ENCODE results near the gene PPP3CB.

The PPP3CB gene

GRCh38 chr10:73495884-73496674 lies at the start of gene PPP3CB:
Gene PPP3CB (minus strand): TSS chr10:73496024. CDS start chr10:73495889, 135 bp downstream.
- DNase-seq (ENCODE audit: insufficient read length, low spot score): peak; percentile 72
- peak; percentile 93 for FAIRE-seq

GRCh38 chr10:73545357-73545756 lies 49.5 kb upstream of the PPP3CB start:
- no peak for DNase-seq (ENCODE audit: insufficient read length, low spot score)
- no peak for FAIRE-seq

DNA sequence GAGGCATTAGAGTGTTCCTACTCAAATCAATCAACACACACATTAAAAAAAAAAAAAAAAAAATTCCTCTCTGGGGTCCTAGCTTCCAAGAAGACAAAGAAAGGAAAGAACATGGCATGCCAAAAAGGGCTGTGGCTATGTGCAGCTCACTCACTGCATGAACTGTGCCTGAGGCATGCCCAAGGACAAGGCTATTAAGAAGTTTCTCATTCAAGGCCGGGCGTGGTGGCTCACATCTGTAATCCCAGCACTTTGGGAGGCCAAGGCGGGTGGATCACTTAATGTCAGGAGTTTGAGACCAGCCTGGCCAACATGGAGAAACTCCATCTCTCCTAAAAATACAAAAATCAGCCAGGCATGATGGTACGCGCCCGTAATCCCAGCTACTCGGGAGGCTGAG lies 41.9 kb upstream of the PPP3CB start:
- DNase-seq (ENCODE audit: insufficient read length, low spot score) (no peak), FAIRE-seq (no peak)

GRCh38 chr10:73537288-73537687 lies 41.5 kb upstream of the PPP3CB start:
- DNase-seq (ENCODE audit: insufficient read length, low spot score) (no peak), FAIRE-seq (no peak)

- FAIRE-seq (no peak), DNase-seq (ENCODE audit: insufficient read length, low spot score) (no peak)
Observed at GRCh38 chr10:73534857-73535256, 39.0 kb upstream of the PPP3CB start.

DNA sequence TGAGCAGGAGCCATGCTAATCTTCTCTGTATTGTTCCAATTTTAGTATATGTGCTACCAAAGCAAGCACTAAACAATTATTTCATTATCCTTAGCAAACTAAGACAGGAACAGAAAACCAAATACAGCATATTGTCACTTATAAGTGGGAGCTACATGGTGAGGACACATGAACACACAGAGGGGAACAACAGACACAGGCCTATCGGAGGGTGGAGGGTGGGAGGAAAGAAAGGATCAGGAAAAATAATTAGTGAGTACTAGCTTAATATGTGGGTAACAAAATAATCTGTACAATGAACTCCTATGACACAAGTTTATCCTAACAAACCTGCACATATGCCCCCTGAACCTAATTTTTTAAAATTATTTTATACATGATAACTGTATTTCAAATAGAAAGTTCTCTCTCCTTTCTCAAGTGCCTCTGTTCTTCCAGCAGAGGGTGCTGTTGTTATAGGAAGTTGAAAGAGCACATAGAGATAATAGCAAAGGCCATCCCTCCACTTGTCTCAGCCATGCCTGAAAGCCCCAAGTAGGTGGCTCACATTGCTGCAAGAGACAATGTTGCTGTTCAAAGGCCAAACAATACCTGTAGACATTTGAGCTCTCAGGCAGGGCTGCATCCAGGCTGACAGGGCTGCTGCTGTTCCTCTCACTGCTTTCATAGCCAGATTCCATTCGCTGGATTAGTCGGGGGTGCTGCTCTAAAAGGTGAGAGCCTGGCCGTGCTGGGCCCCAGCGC lies 33.4 kb upstream of the PPP3CB start:
- FAIRE-seq: peak; percentile 89

GRCh38 chr10:73522263-73522662 lies 26.4 kb upstream of the PPP3CB start:
- FAIRE-seq: no peak
- DNase-seq (ENCODE audit: insufficient read length, low spot score): no peak

More for the DNA sequence above, 33.4 kb upstream of the PPP3CB start:
- DNase-seq (ENCODE audit: insufficient read length, low spot score): peak; percentile 60

GRCh38 chr10:73519336-73519735 lies 23.5 kb upstream of the PPP3CB start:
- no peak for FAIRE-seq
- DNase-seq (ENCODE audit: insufficient read length, low spot score): no peak

DNA sequence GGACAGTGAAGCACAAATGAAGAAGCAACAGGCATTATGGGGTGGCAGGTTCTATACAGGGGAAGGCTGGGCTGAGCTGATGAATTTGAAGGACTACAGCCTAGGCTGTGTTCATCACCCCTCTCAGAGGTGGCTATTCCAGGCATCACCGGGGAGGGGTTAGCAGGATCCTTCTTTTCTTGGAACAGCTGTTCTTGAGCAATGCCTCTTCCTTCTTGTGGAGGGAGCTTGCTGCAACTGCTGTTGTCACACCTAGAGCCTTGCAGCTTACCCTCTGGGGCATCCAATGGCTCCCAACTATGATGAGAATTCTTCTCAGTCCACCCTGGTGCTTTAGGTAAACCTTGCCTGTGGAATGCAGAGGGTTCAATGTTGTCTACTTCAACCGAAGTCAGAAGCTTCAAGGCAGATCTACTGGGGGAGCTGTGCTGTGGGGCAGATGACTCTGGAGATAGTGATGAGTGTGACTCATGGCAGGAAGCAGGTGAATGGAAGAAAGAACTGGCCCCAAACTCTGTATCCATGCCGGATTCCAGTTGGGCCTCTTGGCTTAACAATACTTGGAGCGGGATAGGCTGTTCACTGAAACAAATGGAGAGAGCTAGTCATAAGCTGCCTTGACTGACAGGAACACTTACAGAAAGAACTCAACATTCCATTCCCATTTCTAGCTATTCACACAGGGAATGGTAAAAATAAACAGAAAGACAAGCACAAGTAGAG lies 21.5 kb upstream of the PPP3CB start:
- no peak for DNase-seq (ENCODE audit: insufficient read length, low spot score)
- no peak for FAIRE-seq

- DNase-seq (ENCODE audit: insufficient read length, low spot score) (no peak), FAIRE-seq (no peak)
Observed at GRCh38 chr10:73512207-73512743, 16.5 kb upstream of the PPP3CB start.

DNA sequence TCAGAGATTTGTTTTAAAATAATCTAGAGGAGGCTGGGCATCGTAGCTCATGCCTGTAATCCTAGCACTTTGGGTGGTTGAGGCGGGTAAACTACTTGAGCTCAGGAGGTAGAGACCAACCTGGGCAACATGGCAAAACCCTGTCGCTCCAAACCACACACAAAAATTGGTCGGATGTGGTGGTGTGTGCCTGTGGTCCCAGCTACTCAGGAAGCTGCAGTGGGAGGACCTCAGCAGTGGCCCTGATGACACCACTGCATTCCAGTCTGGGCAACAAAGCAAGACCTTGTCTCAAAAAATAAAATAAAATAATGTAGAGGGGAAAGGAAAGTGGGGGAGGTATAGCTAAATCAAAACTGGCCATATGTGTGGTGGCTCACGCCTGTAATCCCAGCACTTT lies 13.9 kb upstream of the PPP3CB start:
- FAIRE-seq: no peak
- DNase-seq (ENCODE audit: insufficient read length, low spot score): no peak

DNA sequence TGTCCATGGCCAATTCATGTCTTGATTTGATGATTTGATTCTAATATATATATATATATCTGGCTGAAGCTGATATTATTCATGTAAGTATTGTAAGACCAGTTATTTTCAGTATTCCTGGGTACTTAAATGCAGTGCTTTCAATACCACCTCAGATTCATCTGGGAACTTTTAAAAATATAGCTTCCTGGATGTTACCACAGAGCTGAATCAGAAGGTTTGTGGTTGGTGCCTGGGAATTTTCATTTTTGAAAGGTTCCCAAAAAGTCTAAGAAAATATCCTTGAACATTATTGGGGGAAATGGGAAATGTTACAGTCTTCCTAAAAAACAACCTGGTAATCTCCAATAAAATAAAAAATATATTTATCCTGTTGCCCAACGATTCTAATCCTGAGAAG lies 10.7 kb upstream of the PPP3CB start:
- FAIRE-seq (no peak), DNase-seq (ENCODE audit: insufficient read length, low spot score) (no peak)

DNA sequence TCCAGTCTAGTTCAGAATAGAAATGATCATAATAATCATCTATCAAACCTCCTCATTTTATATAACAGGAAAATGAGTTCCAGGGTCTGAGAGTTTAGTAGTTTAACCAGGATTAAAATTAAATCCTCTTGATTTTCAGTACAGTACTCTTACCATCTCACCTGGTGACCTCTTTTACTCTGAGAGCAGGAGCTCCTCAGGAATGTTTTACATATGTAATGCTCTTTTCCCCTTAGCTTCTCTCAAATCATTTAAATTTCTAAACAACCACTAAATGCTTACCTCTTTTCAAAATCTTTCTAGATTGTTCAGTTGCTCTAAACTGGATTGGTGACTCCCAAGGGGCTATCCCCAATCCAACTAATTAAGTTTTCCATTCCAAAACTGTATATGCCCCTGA lies 10.2 kb upstream of the PPP3CB start:
- DNase-seq (ENCODE audit: insufficient read length, low spot score) (no peak), FAIRE-seq (no peak)

- DNase-seq (ENCODE audit: insufficient read length, low spot score): no peak
- no peak for FAIRE-seq
Observed at GRCh38 chr10:73503037-73503436, 7.2 kb upstream of the PPP3CB start.

DNA sequence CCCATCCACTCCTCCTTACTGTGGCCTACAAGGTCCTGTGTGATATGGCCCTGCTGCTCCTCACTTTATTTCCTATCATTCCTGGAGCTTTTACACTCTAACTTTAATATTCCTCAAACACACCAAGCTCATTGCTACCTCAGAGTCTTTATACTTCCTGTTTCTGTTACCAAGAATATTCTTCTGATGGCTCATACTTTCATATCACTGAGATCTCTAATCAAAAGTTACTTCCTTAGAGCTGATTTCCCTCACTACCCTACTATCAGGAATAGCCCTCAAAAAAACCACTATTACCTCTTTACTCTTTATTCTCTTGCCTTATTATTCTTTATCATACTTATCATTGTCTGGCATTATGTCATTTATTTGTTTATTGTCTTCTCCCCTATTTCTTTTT lies 5.8 kb upstream of the PPP3CB start:
- DNase-seq (ENCODE audit: insufficient read length, low spot score): no peak
- FAIRE-seq: peak; percentile 91

GRCh38 chr10:73497623-73498022 lies 1.8 kb upstream of the PPP3CB start:
- FAIRE-seq (no peak), DNase-seq (ENCODE audit: insufficient read length, low spot score) (no peak)

GRCh38 chr10:73495226-73495883 lies 469 bp downstream of the PPP3CB start:
- FAIRE-seq: no peak
- DNase-seq (ENCODE audit: insufficient read length, low spot score): peak; percentile 89

DNA sequence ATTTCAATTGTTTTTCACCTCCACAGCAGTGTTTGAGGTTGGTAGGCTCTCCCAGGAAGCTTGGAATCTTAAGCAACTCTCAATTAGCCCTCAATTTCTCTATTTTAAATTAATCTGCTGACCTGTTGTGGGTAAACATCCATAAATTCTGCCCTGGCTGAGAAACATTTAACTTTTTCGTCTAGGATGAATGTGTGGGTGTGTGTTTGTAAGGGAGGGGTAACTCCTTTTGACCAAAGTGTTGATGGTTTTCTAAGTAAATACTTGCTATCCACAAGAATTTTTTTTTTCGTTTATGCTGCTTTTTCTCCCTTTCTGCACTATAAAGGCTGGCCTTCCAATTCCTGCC lies 973 bp downstream of the PPP3CB start:
- DNase-seq (ENCODE audit: insufficient read length, low spot score): no peak
- FAIRE-seq: no peak

DNA sequence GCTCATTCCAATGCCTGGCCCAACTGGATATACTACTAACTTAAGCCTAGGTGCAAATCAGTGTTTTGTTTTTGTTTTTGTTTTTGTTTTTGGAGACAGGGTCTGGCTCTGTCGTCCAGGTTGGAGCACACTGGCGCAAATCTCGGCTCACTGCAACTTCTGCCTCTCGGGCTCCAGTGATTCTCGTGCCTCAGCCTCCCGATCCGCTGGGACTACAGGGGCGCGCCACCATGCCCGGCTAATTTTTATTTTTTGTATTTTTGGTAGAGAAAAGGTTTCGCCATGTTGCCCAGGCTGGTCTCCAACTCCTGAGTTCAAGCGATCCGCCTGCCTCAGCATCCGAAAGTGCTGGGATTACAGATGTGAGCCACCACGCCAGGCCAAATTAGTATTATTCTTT lies 1.6 kb downstream of the PPP3CB start:
- FAIRE-seq: no peak
- DNase-seq (ENCODE audit: insufficient read length, low spot score): no peak

GRCh38 chr10:73493781-73494180 lies 2.0 kb downstream of the PPP3CB start:
- DNase-seq (ENCODE audit: insufficient read length, low spot score): no peak
- no peak for FAIRE-seq

DNA sequence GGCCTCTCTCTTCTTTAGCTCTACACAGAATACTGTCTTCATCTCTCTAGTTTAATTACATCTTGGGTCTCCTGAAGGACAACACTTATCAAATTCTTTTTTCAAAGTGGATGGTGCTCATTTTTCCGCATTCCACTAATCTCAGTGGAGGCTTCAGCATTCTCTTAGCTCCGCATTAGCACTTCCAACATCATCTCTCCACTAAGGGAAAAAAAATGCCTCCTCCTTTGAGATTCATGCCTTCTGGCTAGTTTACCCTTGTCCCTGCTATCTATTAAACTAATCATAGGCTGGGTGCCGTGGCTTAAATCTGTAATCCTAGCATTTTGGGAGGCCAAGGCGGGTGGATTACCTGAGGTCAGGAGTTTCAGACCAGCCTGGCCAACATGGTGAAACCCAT lies 9.2 kb downstream of the PPP3CB start:
- DNase-seq (ENCODE audit: insufficient read length, low spot score): no peak
- FAIRE-seq: no peak

Data from GM19239 (cell line).